Suppressor macrophage (primary cell): ENCODE data around the gene DNAH11.

ENCODE experiments used
- DNase-seq, 4 experiments: peaks; one replicate each; pipeline ENCODE4 v3.0.0-alpha.2; 2020 to 2022

DNAH11 gene

DNA sequence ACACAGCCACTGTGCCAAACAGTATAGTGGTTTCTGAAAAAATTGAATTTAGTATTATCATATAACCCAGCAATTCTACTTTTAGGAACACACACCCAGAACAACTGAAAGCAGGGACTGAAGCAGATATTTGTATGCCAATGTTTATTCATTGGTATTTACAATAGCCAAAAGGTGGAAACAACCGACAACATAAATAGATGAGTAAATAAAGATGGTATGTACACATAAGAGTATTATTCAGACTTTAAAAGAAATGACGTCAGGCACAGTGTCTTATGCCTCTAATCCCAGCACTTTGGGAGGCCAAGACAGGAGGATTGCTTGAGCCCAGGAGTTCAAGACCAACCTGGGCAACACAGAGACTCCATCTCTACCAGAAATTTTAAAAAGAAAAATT, 395.6 kb downstream of the DNAH11 start:
- no peak for DNase-seq

DNA sequence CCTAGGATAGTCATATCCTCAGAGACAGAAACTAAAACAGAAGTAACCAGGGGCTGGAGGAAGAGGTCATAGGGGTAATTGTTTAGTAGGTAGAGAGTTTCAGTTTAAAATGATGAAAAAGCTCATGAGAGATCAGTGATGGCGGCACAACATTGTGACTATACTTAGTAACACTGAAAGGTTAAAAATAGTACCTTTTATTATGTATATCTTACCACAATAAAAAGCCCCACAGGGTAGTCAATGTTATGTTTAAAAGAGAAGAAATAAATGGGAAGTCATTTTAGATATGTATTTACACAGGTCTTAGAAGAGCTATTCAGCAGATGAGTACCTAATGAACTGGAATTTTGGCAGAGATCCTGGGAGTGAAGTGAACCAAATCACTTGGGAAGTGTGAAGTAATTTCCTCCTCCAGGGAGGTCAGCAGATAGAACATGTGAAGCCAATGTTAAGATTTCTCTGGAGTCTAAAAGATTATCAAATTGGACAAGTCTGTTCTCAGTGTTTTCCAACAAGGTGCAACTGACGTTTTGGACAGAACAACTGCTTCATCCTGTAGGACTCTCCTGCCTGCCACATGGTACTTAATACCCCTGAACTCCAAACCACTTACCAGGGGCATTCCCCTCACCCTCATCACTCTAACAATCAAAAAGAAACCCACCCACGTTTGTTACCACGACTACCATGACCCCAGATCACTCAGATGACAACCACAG, 396.5 kb downstream of the DNAH11 start:
- DNase-seq, result peak in 3 of 4 experiments; percentile 5 to 22 (median 13)

DNA sequence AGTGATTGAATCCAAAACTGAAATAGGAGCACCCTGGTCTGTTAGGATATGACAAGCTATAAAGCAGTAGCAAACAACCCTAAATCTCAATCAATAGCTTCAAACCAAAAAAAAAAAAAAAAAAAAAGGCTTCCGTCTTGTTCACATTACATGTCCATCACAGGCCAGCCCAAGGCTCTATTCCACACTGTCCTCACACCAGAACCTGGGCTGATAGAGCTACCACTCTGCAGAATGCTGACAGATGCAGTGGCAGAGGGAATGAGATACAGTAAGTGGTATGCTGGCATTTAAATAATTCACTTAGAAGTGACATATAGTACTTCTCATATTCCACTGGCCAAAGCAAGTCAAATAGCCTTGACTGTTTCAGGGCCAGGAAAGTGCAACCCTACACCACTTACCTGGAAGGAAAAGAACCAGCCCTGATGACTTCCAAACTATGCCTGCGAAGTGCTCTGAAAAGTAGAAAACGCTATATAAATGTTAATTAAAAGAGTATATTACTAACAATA, 397.1 kb downstream of the DNAH11 start:
- DNase-seq, result no peak

DNA sequence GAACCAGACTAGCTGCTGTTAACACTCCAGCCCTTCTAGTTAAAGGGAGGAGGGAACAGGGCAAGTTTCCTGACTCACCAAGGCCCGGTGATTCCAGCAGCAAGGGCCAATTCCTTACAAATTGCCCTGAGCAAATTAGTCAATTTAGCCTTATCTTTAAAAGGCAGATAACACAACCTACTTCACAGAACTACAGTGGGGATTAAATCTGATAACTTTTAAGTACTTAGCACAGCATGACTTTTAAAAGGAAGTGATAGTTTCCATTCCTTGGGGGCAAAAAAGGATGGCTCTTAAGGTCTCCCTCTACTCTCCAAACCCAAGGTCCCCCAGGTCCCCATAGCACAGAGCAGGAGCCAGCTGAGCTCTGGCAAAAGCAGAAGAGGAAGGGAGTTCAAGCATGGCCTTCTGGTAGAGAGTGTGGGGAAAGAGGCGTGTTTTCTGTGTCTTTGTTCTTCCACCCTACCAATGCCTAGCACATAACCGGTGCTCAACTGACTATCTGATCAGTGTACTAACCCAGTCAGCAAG, 398.8 kb downstream of the DNAH11 start:
- peak; percentile 38 to 51 (median 46) for DNase-seq

DNA sequence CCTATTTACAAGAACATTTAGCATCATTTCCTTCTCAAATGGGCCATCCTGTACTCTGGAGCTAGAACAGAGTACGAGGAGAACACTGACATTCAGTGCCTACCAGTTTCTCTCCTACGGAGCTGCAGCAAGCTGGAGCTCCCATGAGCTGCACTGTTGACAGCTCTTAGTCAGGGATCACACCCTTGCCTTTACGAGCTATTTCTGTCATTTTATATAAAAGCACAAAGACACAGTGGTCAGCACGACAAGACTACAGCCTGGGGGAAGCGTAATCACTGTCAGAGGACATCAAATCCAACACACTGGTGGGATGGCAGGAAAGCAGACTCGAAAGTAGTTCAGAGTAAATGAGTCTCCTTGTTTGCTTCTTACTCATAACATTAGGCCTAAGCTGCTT, 400.1 kb downstream of the DNAH11 start:
- DNase-seq, result no peak

DNA sequence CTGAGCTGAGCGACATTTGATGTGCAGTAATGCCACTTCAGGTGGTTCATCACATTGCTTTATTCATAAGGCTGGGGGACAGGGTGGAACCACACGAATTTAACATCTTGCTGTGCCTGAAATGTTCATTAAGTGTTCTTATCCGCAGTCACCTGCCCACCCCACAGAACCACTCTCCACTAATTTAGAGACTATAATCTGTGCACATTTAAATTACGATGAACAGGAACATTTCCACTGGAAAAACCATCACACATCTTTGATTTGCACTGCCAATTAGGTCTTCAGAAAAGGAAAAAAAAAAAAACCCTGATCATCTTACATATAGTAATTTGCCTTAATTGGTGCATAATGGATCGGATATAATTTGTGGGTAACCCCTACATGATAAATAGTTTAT, 400.6 kb downstream of the DNAH11 start:
- no peak for DNase-seq

DNA sequence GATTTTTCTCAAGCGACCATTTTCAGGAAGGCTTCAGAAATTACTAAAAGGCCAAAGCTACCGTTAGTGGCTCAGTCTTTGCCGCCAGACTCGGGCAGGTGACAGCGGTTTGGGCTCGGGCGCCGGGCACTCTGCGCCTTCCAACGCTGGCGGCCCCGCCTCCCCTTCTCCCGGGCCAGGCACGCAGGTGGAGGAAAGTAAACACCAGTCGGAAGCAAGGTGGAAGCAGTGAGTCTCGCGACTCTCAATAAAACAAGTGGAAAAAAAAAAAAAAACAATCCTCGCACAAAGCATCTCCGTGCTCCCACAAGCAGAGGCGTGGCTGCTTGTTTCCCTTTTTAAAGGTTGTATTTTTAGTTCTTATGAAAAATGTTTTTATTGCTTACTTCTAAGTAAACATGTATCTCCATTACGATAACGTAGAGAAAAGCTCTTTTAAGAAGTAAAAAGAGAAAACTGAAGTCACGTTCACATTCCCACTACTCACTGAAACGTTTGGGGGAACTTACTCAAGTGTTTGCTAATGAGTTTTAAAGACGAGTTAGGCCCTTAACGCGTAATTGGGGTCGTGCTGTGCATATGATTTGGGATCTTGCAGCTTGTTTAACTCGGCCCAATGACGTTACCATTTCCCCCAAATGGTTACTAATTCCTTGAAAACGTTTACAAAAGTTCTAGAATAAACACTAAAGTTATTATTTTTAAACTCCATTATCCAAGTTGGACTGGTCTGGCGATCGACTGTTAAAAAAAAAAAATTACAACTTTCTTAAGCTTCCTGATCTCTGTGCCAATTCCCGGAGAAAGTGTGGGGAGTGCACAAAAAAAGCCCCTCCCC, 402.0 kb downstream of the DNAH11 start:
- DNase-seq, result peak in 3 of 4 experiments; percentile 18 to 40 (median 39)

DNA sequence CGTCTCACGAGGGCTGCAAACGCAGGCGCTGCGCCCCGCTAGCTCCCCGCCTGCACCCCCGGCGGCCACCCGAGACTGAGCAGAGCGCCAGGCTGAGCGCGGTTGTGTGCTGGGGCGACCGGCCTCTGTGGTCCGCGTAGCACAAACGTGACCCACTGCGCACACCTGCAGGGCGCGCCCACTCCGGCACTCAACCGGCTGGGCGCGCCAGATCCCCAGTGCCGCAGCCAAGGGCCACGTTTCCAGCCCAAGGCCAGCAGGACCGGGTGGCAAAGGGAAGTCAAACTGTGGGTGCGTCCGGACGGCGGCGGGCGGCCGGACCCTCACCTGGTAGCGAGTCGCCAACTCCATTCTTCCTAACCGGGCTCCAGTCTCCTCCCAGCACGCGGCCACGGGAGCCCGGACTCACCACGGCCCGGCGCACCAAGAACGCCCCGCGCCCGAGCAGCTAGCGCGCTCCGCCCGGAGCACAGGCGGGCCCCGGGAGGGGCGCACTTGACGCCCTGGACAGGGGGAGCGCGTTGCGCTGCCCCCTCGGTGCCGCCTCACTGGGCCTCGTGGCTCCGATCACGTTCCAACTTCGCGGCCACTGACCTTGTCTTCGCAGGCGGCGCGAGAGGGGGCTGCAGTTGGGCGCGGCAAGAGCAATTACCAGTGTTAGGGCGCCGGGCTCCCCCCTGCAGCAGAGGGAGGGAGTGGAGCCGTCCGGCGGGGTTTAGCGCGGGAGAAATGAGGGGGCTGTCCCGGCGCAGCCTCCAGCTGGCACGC, 402.8 kb downstream of the DNAH11 start, which contains the start of gene CDCA7L:
Gene CDCA7L, minus strand, starts transcription at position 446 of the 768 bp plus-strand sequence. Its CDS starts 95 bp downstream, at position 351.
- DNase-seq, result peak; percentile 81 to 90 (median 85)

DNA sequence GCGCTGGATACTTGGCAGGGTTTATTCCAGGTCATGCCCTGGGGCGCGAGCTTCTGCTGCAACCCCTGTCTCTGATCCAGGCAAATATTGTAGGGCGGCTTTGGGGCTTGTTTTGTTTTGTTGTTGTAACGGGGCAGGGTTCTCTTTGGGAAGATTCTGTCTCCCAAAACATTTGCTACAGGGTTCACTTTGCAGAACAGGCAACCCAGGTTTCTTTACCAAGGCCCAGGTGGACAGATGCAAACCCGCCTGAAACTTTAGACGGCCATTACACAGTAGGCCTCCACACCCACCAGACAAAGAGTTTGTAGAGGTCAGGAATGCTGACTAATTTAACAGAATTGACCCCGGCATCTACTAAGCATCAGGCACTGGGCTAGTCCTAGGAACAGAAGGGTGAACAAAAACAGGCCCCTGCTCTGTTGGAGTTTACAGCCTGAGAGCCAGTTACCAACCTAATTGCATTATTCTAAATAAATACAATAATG, 403.4 kb downstream of the DNAH11 start:
- no peak for DNase-seq

DNA sequence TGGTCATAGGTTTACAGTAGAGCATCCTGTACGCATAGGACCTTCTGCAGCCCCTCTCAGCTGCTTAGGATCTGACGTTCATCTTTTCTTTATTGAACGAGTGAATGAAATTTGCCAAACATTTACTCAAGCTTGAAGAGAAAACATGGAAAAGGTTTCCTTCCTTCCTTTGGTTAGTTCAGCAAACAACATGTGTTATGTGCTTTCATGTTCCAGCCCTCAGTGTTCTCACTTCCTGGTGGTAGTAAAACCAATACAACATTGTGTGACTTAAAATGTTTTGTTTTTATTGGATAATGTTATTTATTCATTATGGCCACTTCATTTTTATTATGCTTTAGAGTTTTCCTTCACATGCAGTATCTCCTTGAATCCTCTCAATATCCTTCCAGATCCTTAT, 404.2 kb downstream of the DNAH11 start:
- DNase-seq, result no peak

DNA sequence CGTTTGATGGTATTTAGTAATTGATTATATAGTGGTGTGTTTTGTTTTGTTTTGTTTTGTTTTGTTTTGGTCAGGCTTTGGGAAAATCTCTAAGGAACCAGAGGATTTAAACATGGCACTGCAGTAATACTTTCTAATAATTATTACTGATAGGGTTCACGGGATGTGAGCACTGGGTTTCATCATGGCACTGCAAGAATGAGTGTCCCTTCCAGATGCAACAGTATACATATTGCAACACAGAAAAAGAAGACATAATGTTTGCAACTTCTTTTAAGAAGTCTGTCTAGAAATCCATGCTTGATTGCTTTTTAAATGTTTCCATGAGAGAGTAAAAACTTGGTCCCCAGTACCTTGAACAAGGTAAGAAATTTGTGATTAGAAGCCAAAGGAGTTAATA, 405.1 kb downstream of the DNAH11 start:
- DNase-seq, result peak in 2 of 4 experiments; percentile 38 to 50

DNA sequence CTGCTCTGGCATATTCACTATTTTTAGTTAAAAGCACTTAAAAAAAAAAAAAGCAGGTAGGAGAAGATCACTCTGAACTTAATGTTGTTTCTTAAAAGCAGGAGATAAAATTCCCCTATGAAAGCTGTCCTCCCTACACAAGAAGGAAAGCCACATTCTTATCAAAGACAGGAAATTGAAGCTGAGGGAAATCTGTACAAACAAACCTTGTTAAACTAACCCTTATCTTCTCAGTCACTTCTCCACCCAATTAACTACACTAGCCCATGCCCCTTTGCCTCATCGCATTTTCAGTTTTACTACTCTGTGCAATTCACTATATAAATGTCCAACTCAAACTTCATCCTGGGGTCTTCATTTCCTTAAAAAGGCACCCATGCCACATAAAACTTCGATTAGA, 405.5 kb downstream of the DNAH11 start:
- no peak for DNase-seq

DNA sequence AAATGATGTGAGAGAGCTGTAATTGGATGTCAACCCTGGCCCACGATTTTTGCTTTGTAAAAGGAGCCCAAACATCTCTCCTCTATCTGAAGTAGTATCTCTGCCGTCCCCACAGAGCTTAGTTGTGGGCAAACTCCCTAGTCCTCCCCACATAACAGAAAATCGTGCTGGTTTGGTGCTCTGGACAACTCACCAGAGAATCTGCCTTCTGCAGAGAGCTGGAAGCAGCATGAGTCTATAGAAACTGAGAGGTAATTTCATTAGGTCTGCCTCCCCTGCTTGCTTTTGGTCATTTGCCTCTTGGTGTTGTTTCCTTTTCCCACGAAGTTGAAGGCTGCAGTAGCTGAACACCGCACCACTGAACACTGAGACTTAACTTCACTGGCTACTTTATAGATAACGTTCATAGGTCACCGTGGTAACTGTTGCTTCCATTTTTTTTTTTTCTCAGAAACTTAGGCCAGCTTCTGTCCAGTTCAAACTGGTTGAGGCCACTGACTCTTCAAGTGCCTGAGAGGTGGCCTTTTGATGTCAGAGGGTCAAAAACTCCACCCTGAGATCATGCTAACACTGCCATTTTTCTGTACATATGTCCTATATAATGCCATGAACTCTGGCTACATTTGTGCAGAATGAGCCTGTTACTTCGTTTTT, 406.2 kb downstream of the DNAH11 start:
- no peak for DNase-seq
